Posterior vena cava (tissue), 2 donors: ENCODE data around the gene ZSCAN10. TPM values are rescaled to one million over a fixed set of nuclear protein-coding genes. Genes with fewer than 3 reads are reported as not detected.
"Not testable (repeated sequence)": the region's sequence is repeated elsewhere in the genome, so short reads cannot be mapped to it uniquely, and the experiment has no call there.

ENCODE experiments used
- DNase-seq: peaks from one replicate; pipeline ENCODE4 v3.0.0-alpha.2; 2020; ENCODE audit warnings: low spot score
- intact Hi-C, 2 donors: fragments of 100-400 bp; cut with DNase I; formaldehyde crosslinking; loops; one replicate each; pipeline versions ENCODE4 v1.14.1 to v1.14.2; 2022 to 2023
- long read RNA-seq, 2 donors: library from polyadenylated mRNA; unstranded; transcript quantifications; one replicate each; pipeline ENCODE4 v2.0.0, GENCODE V29; 2020 to 2021
- total RNA-seq, 2 donors: library from RNA; stranded (reverse); fragmentation: NEBNext Ultra II Directional; extraction: Animal tissue kit (Norgen Biotek cat#: 25700); gene quantifications; one replicate each; pipeline ENCODE4 v1.2.1, GENCODE V29; 2021
- donor health status: DM: yes; HTN: yes; CAD: no.
- donor health status: DM: yes; HTN: yes; CAD: no.

ZSCAN10 gene
- not detected for total RNA-seq
- long read RNA-seq, donor 1 = 0 reads
- long read RNA-seq, donor 2 = 0 reads

GRCh38 chr16:3098459-3099394, at the start of gene ZSCAN10:
Gene ZSCAN10 (minus strand): TSS chr16:3099294. CDS start chr16:3092937, 6,357 bp downstream.
- DNase-seq = no peak
- intact Hi-C loops = no loop called here

DNA sequence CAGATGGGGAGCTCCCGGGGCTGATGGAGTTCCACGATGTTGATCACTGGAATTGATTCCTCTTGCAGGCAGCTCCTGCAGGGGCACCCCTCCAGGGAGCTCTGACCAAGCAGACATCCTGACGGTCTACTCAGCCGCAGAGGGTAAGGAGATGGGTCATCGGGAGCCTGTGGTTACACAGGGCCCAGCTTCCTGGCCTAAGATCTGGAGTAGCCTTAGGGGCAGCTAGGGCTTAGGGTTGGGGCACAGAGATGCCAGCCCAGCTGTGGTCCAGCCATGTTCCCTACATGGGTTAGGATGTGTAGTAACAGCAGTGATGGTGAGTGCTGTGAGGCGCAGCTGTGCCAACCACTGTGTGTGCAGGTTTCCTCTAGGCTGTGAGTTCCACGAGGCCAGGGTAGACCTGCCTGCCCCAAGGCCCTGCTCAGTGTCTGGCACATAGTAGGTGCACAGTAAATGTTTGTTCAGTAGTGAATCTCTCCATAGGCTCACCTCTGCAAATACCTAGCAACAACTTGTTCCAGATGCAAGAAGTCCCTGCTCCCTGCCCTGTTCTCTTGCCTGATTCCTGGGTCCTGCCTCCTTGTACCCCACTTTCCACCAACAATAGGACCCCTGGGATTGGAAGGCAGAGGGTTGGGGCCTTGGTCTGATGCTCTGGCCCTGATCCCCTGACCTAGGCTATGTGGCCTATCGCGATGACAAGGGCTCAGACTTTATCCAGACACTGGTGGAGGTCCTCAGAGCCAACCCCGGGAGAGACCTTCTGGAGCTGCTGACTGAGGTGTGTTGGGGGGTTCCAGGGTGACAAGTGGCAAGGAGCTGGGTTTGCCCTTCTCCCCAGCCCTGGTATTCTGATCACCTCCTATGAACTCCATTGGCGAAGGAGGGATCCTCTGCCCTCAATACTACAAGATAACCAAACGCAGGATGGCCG, 49.4 kb upstream of the ZSCAN10 start:
- DNase-seq = peak; percentile 69
- intact Hi-C loops = loop anchor here in 1 of 2 donors (1.0 kb wide), 1 partner anchor 35 kb away; no protein-coding TSS in a partner anchor

DNA sequence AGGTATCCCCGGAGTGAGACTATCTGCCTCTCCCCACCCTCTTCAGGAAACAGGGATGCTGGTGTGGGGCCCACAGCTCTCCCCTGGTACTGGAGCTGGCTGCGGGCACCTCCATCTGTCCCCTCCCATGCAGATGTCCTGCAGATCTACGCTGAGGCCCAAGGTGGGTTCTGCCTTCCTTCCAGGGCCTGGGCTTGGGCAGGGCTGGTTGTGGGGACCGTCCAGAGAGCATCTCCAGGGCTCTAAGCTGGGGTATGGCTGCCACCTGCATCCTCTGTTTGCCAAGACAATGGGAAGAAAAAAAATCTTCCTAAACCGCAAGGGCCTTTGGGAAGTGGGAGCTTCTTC, 48.6 kb upstream of the ZSCAN10 start:
- peak; percentile 54 for DNase-seq
- intact Hi-C loops = loop anchor here in 1 of 2 donors (1.0 kb wide), 1 partner anchor 36 kb away; no protein-coding TSS in a partner anchor

GRCh38 chr16:3147046-3147756, 48.1 kb upstream of the ZSCAN10 start:
- DNase-seq = peak; percentile 79
- intact Hi-C loops = no loop called here

GRCh38 chr16:3145660-3146059, 46.6 kb upstream of the ZSCAN10 start:
- intact Hi-C loops = no loop called here
- DNase-seq = peak; percentile 79

DNA sequence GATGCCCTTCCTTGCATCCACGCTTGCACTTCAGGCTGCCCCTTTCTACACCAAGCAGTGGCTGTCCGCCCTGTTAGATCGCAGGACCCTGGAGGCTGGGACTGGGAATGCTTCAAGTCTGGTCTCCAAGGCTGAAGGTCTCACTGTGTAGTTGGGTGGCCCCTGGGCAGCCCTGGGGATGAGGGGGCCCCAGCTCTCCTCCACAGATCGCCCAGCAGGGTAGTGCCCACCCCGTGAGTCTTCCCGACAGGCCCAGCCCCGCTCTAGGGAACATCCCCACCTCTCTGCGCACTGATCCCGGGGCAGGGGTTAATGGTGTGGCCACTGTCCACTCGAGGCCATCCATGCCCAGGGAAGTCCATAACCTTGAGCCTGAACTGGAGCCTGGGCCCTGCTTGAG, 46.1 kb upstream of the ZSCAN10 start:
- no peak for DNase-seq
- intact Hi-C loops = no loop called here

GRCh38 chr16:3144321-3144983, 45.4 kb upstream of the ZSCAN10 start:
- DNase-seq = peak; percentile 67
- intact Hi-C loops = loop anchor here in 1 of 2 donors (5.0 kb wide), 1 partner anchor 332 kb away; no protein-coding TSS in a partner anchor

- intact Hi-C loops = loop anchor here in 1 of 2 donors (5.0 kb wide), 1 partner anchor 331 kb away; no protein-coding TSS in a partner anchor
- peak; percentile 82 for DNase-seq
Observed at GRCh38 chr16:3143598-3144320, 44.7 kb upstream of the ZSCAN10 start.

GRCh38 chr16:3143189-3143588, 44.1 kb upstream of the ZSCAN10 start:
- intact Hi-C loops = loop anchor here in 1 of 2 donors (5.0 kb wide), 1 partner anchor 331 kb away; no protein-coding TSS in a partner anchor
- DNase-seq = peak; percentile 74

- intact Hi-C loops = loop anchor here in 1 of 2 donors (5.0 kb wide), 1 partner anchor 330 kb away; no protein-coding TSS in a partner anchor
- peak; percentile 80 for DNase-seq
Observed at GRCh38 chr16:3142770-3143169, 43.7 kb upstream of the ZSCAN10 start.

GRCh38 chr16:3142327-3142726, 43.2 kb upstream of the ZSCAN10 start:
- DNase-seq = peak; percentile 81
- intact Hi-C loops = loop anchor here in 1 of 2 donors (5.0 kb wide), 1 partner anchor 330 kb away; no protein-coding TSS in a partner anchor

GRCh38 chr16:3141781-3142311, 42.8 kb upstream of the ZSCAN10 start:
- peak; percentile 70 for DNase-seq
- intact Hi-C loops = loop anchor here in 1 of 2 donors (5.0 kb wide), 1 partner anchor 330 kb away; no protein-coding TSS in a partner anchor

GRCh38 chr16:3140603-3141427, 41.7 kb upstream of the ZSCAN10 start:
- no peak for DNase-seq
- intact Hi-C loops = loop anchor here in 1 of 2 donors (5.0 kb wide), 1 partner anchor 329 kb away; no protein-coding TSS in a partner anchor

- DNase-seq, intact Hi-C loops: not testable (repeated sequence)
Observed at GRCh38 chr16:3139561-3139960, 40.5 kb upstream of the ZSCAN10 start.

- DNase-seq = peak; percentile 74
- intact Hi-C loops = no loop called here
Observed at GRCh38 chr16:3138823-3139426, 39.8 kb upstream of the ZSCAN10 start.

DNA sequence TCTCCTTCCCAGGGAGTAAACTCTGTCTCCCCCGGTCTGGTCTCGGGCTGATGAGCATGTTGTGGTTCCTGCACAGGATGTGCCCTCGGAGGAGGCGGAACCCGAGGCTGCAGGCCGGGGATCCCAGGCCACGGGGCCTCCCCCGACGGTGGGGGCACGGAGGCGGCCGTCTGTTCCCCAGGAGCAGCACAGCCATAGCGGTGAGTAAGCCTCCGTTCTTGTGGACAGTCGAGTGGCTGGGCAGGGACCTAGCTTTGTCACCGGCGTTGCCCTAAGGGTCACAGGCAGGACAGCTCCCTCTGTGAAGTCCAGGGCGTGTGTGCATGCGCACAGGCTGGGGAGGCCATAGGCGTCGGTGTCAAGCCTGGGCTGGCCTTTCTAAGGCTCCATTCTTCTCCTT, 39.2 kb upstream of the ZSCAN10 start:
- no peak for DNase-seq
- intact Hi-C loops = no loop called here
